Limb (tissue), 2 donors: ENCODE data around the gene SHB.

ENCODE experiments used
- DNase-seq, 2 donors: peaks; one replicate each; pipeline ENCODE4 v3.0.0-alpha.2; 2016; ENCODE audit errors: extremely low spot score in 2 of 2

The SHB gene

DNA sequence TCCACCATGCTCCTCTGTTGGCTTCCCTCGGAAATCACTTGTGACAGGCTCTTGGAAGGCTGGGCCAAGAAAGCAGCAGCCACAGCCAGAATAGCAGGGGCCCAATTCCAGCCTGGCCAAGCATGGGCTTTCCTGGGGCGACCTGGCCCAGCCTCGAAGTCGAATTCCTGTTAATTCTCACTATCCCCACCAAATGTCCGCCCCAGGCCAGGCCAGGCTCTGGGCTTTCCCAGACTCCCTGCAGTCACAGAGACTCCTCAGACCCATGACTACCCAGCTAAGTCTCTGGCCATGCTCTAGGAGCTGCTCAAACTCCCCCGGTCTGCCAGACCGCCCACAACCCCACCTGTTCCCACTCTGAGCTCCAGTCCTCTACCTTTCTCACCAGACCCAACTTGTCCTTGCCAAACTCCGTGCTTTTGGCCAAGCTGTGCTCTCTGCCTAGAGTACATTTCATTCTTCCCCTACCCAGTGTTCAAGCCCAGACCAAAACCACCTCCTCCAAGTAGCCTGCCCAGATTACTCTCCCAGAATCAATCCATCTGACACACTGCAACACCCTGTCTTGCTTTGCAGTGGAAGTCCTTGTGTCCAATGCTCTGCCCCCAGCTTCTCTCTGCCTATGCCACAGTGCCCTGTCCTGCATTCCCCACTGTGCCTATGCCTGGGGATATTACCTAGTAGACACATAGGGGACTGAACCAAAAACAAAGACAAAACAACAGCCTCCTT lies 26.2 kb downstream of the SHB start:
- no peak for DNase-seq

DNA sequence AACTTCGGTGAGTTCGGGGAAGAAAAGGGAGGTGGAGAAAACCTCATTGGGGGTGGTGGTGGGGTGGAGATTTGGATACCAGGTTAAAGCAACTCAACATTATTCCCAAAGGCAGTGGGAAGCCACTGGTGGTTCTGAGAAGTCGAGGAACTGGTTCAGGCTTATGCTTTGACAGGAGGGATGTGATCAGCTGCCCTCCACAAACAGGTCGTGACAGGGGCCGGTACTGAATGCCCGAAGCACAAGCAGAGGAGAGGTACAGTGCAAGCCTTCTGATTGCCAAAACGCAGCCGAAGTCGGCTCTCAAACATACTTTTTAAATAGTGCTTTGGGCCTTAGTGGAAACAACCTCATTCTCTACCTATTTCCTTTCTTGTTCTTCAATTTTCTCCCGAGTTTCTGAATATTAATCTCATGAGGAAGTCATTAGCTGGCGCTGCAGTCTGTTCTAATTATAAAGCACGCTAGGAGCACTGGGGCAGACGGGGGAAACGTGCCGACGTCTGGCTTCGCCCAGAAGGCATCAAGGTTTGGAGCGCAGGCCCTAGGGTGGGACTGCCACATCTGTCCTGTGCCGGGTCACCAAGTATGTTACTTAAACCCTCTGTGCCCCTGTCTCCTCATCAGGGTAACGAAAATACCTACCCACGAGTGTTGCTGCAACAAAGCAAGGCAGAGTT lies 27.3 kb downstream of the SHB start:
- DNase-seq, result no peak

DNA sequence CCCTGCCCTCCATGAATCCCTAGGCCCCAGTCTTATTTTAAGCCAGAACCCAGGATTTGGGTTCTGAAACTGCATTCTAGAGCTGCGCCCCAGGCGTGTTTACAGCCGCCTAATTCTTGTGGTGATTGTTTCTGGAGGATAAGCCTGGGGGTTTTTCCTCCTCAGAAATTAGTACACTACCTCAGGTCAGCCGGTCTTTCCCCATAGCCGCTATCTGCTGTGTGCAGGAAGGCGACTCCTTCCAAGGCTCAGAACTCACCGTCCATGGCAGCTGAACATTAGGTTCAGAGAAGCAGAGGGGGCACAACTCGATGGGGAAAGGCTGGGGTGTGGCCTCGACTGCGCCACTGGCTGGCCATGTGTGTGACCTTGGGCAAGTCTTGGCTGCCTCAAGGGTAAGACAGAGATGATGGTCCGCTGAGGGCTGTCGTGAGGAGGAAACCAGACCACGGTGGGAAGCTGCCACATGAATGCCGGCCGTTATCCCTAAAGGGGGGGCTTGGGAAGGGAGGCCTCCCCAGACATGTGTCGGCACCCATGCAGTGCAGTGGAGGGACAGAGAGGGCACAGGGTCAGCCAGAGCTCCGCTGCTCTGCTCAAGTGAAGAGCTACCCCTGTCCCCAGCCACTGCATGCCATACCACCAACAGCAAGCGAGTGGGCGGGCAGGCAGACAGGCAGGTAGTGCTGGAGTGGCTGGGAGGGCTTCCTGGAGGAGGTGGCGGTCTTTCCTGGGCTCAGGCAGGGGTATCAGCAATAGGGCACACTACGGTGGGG lies 28.9 kb downstream of the SHB start:
- no peak for DNase-seq

DNA sequence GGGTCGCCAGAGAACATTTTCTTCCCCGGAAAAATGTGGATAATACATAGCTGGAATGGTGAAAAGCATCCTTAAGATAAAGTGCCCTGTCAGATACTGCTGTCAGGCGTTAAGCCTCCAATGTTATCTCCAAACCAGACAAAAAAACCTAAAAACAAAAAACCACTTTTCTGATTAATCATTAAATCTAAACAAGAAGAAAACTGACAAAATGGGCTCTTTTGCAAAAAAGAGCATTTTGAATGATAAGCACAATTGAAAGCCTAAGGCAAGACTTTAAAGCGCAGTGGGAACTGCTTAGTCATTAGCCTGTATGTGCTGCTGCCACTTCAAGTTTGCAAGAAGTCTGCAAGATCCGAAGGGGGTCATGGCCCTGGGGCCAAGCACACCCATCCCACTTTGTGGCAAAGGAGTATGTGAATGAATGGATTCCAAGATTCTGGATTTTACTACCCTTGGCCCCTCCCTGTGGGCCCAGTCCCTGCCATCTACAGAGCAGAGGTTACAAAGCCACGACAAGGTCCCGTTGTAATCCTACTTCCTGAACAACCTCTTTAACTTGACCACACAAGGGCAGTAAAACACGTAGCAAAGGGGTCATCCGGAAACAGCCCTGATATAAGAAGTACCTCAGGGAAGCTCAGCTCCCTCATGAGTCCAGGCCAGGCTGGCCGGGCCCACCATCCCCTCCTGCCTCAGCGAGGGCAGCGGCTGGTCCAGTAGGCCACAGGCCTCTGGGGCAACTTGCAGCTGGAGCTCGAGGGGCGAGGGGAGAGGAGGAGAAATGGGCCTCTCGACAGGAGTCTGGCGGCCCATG lies 29.7 kb downstream of the SHB start:
- DNase-seq, result no peak

- DNase-seq, result no peak
These were observed 30.5 kb downstream of the SHB start for GRCh38 chr9:38038307-38039089.

GRCh38 chr9:38037981-38038306 lies 31.1 kb downstream of the SHB start:
- no peak for DNase-seq

DNA sequence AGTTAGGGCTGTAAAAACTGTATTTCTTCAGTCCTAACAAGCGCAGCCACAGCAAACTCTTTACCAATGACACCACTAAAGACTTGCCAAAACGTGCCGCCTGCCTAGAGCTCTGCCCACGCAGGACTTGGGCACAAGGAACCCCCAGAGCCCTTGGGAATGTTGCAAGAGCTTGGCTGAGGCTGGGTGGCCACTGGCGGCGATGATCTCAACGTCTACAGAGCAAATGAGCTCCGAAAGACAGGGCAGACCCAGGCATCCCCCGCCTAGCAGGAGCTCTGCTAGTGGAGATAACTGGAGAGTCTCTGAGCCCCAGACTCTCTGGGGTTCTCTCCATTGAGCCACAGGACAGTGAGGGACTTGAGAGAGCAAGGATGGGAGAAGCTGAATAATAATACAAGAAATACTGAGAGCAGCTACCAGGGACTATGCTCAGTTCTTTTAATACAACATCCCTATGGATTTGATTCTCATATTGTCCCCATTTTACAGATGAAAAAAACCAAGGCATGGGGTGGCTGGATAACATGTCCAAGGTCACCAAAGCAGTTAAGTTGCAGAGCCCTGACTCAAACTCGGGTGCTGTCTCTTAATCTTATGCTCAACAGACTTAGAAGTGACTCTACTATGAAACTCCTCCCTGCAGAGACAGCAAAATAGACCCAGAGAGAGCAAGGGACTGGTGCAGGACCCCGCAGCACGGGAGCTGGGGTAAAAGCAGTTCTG lies 32.5 kb downstream of the SHB start:
- no peak for DNase-seq

DNA sequence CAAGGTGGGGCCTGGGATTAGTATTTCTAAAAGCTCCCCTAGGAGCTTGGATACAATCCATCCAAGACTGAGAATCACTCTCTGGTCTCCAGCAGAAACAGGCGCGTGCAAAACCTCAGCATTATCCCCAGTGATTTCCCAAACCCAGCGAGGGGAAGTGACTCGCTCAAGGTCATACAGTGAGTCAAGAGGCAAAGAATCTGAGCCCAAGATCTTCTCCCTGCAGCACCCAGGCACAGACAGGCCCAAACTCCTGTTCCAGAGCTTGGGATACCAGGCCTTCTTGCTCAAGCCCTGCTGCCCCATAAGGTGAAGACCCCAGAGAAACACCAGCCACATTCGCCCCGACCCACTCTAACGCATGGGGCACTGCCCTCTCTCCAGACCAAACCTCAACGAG lies 33.2 kb downstream of the SHB start:
- no peak for DNase-seq

GRCh38 chr9:38033941-38034340 lies 35.1 kb downstream of the SHB start:
- no peak for DNase-seq

- no peak for DNase-seq
These were observed 36.5 kb downstream of the SHB start for GRCh38 chr9:38032266-38033110.

GRCh38 chr9:38031594-38031993 lies 37.4 kb downstream of the SHB start:
- DNase-seq, result no peak

DNA sequence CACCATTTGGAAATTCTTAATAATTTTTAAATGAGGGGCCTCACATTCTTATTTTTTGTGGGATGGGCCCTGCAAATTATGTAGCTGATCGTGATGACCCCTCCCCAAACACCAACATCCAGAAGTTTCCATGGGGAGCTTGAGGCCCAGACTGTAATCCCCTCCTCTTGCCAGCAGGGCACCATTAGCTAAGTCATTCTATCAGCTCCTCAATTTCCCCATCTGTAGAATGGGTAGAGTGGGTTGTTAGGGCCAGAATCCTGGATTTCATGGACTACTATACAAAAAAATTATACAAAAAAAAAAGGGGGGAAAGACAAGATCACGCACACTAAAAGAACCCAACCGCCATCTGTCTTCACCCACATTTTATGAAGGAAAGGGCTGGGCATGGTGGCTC lies 38.4 kb downstream of the SHB start:
- no peak for DNase-seq

DNA sequence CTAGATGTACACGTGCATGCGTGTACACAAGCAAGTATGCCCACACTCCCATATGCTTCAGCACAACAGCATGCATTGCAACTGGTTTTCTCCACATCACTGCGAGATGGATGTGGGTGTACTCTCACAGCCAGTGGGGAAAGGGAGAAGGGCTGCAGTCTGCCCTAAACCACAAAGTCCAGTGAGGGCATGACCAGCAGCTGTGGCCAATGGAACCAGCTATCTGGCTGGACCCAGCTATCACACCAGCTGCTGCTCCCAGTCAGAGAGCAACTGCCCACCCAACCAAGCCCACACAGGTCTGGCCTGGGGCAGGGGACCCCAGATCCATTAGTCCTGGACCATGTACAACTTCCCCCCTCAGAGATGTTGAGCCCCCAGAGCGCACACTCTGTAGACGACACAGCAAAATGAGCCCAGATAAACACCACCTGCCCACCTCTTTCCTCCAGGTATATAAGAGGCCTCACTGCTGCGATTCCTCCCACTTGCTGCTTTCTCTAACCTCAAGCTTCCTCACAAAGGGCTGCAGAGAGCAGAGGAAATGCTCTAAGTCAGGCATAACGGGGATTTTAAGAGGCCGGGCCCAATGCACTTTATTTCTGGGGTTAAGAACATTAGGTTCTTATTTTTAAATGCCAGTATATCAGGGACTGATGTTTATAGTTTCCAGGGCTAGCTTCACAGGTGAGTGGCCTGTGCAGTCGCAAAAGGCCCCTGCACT lies 39.0 kb downstream of the SHB start:
- no peak for DNase-seq

- no peak for DNase-seq
These were observed 41.3 kb downstream of the SHB start for GRCh38 chr9:38027714-38028113.

GRCh38 chr9:38026840-38027527 lies 42.0 kb downstream of the SHB start:
- no peak for DNase-seq

DNA sequence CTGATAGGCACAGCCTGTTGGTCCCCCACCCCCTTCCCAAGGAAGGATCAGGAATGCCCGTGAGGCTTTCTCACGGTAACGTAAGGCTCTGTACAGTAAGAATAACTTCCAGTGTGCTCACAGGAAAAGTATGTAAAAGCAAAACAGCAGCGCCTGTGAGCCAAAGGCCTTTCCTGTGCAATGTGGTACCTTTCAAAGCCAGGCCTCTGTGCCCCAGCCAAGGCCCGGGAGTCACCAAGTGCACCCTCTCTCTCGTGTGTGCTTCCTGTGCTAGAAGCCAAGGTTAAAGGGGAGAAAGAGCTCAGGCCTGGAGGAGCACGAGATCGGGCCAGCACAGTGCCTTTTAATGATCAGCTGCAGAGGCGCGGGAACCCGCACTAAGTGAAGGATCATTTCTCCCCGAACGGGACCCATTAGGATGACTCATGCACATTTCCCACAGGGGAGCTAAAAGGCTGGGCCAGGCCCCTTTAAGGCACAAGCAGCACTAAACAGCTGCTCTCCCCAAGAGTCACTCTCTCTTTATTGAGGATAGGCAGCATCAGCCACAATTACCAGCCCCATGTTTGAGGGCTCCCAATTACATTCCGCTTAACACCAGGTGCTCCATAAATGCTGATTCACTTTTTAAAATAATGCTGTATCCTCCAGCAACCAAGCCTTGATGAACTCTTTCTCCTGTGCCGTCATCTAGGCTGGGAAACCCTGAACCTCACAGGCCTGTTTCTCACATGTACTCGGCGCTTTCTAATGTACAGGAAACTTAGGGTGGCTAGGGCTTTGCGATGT lies 42.8 kb downstream of the SHB start:
- DNase-seq, result peak in 1 of 2 donors; percentile 65

GRCh38 chr9:38025166-38025565 lies 43.9 kb downstream of the SHB start:
- no peak for DNase-seq
